NCI-H187 (cell line): Measurements from ENCODE around the gene GOLGA6C.
"Not testable (repeated sequence)": the region's sequence is repeated elsewhere in the genome, so short reads cannot be mapped to it uniquely, and the experiment has no call there.

Experiments
- DNase-seq, 2 experiments: peaks; one replicate each; lab custom pipeline; 2025; lab: John Stamatoyannopoulos, UW

Gene GOLGA6C, protein sequence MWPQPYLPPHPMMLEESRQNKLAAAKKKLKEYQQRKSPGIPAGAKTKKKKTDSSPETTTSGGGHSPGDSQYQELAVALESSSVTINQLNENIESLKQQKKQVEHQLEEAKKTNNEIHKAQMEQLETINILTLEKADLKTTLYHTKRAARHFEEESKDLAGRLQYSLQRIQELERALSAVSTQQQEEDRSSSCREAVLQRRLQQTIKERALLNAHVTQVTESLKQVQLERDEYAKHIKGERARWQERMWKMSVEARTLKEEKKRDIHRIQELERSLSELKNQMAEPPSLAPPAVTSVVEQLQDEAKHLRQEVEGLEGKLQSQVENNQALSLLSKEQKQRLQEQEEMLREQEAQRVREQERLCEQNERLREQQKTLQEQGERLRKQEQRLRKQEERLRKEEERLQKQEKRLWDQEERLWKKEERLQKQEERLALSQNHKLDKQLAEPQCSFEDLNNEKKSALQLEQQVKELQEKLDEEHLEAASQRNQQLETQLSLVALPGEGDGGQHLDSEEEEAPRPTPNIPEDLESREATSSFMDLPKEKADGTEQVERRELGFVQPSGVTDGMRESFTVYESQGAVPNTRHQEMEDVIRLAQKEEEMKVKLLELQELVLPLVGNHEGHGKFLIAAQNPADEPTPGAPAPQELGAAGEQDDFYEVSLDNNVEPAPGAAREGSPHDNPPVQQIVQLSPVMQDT

DNA sequence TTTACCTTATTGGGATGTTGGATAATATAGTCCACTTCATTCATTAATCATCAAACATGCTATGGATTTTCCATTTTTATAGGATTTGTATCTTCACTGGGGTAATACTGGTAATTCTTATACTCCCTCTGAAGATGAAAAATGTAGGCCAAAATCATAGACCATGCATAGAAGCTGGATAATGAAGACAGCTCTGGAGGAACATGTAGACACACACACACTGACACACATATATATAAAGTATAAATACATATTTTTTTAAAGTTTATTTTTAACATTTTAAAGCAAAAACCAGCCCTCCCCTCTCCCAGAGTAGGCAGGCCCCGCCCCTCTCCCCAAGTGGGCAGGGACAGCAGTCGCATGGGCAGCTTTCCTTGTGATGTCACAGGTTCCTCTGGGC, at the start of gene GOLGA6C:
Gene GOLGA6C, plus strand, starts transcription at position 301 of the 400 bp plus-strand sequence. CDS start 265 bp downstream, outside the sequence.
- DNase-seq, result not testable (repeated sequence)

- DNase-seq, result no peak
Measured at GRCh38 chr15:75208501-75209288, 49.4 kb upstream of the GOLGA6C start.

- no peak for DNase-seq
Measured at GRCh38 chr15:75209289-75209676, 48.9 kb upstream of the GOLGA6C start.

DNA sequence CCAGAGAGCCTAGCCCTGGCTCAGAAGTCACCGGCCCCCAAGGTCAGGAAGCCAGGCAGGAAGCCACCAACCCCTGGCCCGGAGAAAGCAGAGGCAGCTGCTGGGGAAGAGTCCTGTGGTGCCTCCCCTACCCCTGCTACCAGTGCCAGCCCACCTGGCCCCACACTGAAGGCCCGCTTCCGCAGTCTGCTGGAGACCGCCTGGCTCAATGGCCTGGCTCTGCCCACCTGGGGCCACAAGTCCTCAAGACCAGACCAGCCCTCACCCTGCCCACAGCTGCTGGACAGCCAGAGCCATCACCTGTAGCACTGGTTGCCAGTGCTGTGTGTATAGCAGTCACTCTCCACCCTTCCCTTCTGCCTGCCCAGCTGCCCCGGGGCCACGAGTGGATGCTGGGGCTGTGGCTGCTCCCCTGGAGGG, 47.3 kb upstream of the GOLGA6C start:
- no peak for DNase-seq

GRCh38 chr15:75211436-75212199, 46.5 kb upstream of the GOLGA6C start:
- DNase-seq, result no peak

GRCh38 chr15:75212200-75212858, 45.8 kb upstream of the GOLGA6C start:
- no peak for DNase-seq

DNA sequence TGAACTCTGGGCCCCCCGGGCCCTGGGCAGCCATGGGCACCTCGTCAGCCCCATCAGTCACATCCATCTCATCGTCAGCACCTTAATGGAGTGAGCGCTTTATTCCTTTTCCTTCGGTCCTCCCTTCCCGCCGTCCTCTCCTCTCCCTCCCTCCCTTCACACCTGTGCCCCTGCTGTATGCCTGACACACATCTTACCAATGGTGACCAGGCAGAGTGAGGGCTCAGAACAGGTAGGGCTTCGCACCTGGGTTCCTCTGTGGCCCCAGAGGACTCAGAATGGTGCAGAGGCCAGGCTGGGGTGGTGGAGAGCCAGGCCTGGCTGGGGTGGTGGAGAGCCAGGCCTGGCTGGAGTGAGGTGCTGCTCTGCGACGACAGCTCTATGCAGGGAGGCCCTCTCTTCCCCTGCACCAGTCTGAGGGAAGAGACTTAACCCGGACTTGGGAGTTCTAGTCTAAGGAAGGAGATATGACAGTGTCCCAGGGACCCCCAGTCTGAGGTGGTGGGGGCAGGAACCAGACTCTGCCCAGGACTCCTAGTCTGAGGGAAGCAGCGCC, 44.8 kb upstream of the GOLGA6C start:
- DNase-seq, result no peak

- no peak for DNase-seq
Measured at GRCh38 chr15:75213768-75214221, 44.3 kb upstream of the GOLGA6C start.

DNA sequence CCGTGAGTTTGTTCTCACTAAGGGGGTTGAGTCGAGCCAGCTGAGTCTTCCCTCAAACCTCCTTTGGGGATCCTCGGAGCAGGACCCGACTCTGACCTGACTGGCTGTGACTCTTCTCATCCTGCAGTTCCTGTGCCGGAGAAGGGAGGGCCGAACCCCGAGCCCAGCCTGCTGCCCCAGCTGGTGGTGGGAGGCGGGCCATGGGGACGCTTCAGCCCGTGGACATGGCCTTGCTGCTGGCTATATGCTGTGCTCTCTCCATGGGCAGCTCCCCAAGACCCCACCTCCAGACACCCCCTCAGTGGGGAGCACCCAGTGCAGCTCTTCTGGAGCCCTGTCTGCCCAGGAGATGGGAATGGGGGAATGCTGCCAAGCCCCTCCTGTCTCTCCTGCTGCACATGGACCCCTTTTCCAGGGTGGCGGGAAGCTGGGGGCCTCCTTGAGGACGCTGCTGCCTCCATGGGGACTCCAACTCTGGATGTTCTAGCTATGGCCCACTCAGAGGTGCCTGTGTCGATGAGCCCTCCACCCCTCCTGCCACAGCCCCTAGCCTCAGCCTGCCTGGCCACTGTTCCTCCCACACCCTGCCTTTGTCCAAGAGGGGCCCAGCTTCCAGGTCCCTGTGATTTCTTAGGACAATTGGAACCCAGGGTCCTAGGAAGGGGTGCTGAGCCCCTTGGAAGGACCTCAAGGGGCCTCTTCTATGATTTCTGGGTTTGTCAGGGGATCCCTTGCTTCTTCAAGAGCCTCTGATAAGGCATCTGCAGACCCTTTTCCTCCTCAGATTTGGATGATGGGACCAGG, 43.6 kb upstream of the GOLGA6C start:
- no peak for DNase-seq

- DNase-seq, result no peak
Measured at GRCh38 chr15:75215107-75216004, 42.8 kb upstream of the GOLGA6C start.

GRCh38 chr15:75217012-75217411, 41.1 kb upstream of the GOLGA6C start:
- DNase-seq, result no peak

GRCh38 chr15:75217574-75217973, 40.6 kb upstream of the GOLGA6C start:
- not testable (repeated sequence) for DNase-seq

- DNase-seq, result not testable (repeated sequence)
Measured at GRCh38 chr15:75219507-75219929, 38.6 kb upstream of the GOLGA6C start.

DNA sequence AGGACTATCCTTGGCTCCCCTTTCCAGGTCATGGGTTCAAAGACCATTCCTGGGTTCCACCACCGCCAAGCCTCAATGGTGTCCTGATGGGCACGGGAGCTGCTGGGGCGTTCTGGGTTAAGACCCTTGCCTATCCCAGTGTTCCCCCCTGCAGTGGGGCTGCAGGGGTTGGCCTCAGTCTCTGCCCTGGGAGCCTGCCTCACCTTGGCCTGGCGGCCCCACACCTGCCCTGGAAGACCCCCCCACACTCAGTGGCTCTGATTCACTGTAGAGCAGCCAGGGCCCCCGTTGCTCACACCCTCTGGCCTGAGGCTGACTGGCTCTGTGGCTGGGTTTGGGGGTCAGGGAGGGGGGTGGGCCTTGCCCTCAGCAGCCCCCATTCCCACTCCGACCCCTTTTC, 34.4 kb upstream of the GOLGA6C start:
- DNase-seq, result no peak

DNA sequence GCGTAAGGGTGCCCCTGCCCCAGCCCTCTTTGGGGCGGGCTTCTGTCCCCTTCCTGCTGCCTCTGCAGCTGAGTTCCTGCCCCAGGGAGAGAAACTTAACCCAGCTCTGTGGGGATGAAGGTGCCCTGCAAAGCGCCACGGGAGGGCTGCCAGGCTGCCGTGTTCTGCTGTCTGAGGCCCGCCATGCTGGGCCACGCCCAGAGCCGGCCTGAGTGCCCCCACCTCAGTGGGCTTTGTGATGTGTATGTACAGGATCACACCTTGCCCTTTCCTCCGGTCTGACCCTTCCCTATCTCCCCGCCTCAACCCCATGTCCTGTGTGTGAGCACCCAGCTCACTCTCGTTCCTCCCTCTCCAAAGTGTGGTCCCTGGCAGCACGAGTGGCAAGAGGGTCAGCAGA, 33.9 kb upstream of the GOLGA6C start:
- no peak for DNase-seq

DNA sequence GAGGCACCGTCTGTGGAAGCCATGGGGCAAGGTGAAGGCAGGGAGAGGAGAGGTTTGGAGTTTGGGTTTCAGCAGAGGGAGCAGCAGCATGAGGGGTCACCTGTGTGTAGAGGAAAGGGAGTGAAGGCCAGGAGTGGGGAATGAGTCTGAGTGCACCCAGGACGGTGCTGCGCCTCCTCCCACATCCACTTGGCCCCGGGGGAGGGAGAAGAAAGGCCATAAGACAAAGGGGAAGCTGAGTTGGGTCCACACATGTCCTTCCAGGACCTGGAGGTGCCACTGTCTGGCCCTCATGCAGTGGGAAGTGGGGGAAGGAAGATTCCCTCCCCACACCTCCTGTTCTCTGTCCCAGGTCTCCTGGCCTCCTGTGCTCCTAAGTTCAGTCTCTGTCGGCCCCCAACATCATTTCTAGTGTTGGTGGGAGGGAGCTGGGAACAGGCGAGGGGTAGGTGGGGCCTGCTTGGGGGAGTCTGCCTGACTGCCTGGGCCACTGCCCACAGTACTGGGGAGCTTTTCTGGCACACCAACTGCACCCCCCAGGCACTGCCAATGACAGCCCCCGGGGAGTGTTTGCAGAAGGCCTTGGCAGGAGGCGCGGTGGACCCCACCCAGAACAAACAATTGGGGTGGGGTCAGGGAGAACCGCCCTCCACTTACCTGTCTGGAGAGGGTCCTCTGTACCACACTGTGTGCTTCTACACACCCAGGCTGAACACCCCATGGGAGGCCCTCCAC, 32.9 kb upstream of the GOLGA6C start:
- not testable (repeated sequence) for DNase-seq

DNA sequence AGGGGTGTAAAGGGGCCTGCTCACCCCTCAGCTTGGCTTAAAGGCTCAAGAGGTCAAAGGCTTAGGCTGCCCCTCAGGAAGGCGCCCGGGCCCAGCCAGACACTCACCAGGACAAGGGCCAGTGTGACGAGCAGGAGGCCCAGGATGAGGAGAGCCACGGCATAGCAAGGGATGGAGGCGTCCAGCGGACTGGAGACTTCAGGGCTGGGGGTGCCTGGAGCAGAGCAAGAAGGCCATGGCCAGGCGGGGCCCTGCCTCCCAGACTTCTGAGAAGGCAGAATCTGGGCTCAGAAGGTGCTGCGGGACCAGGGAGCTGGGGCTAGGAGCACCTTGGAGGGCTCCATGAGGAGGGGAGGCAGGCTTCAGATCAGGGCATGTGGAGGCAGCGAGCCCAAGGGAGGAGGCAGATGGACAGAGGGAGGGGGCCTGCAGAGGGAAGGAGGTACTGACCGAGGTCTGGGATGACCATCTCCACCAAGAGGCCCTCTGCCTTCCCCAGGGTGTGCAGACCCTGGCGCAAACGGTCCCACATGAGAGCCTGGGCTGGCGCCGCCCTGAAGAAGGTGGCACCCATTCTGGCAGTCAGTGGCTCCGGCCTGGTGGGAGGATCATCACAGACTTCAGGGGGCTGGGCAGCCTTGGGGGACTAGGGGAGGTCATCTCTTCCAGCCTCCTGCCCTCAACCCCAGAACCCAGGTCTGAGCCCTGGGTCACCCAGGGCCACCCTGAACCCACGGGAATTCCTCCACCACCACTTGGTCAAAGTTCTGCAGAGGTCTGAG, 32.0 kb upstream of the GOLGA6C start:
- no peak for DNase-seq
